SK-MEL-5 (cell line): ENCODE data around the gene SERPINC1. TPM values are rescaled to one million over a fixed set of nuclear protein-coding genes. Genes with fewer than 3 reads are reported as not detected.
"Not testable (repeated sequence)": the region's sequence is repeated elsewhere in the genome, so short reads cannot be mapped to it uniquely, and the experiment has no call there.

Experiments
- DNase-seq: peaks from one replicate; pipeline ENCODE4 v3.0.0-alpha.2; 2016; ENCODE audit warnings: low read depth, low spot score
- in situ Hi-C: cut with HindIII; loops from 2 replicates; pipeline ENCODE4 v1.10.0; 2016; ENCODE audit warnings: low sequenced_read_pairs, high pct_unique_total_duplicates, low pct_unique_long_range_greater_than_20kb
- polyA plus RNA-seq, 2 experiments: library from polyadenylated mRNA; depleted of rRNA; stranded (reverse); fragments of >200 nt; gene quantifications; 2 replicates each; pipeline ENCODE4 v1.2.3, GENCODE V29; 2015
- total RNA-seq: library from RNA; depleted of rRNA; stranded (reverse); fragments of >200 nt; shearing (Covaris generic); gene quantifications from 2 replicates; pipeline ENCODE4 v1.2.3, GENCODE V29; 2014; rRNA removed

The SERPINC1 gene
- total RNA-seq: not detected in 2 replicates
- not detected in 2 replicates for polyA plus RNA-seq (2015; cell fraction: cytosol; rRNA removed)
- not detected in 2 replicates for polyA plus RNA-seq (2015; cell fraction: nucleus; rRNA removed)

DNA sequence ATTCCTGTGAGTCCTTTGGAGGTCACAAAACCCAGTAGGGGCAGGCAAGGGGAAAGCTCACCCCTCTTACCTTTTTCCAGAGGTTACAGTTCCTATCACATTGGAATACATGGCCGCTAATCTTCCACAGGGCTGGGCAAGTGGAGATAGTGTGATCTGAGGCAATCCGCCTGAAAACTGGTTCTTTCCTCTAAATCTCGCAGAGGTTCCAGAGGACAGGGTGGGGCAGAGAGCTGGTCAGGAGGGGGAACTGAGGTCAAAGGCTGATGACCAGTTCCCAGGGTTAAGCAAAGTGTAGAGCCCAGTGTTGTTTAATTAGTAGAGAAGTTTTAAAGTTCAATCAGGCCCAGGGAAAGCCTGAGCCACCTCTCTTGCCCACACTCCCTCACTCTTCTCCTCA, at the start of gene SERPINC1:
TSS of gene SERPINC1 (minus strand) at position 179 of the 400 bp plus-strand sequence. CDS start at position 111, 68 bp downstream.
- DNase-seq: no peak
- in situ Hi-C loops: no loop called here

DNA sequence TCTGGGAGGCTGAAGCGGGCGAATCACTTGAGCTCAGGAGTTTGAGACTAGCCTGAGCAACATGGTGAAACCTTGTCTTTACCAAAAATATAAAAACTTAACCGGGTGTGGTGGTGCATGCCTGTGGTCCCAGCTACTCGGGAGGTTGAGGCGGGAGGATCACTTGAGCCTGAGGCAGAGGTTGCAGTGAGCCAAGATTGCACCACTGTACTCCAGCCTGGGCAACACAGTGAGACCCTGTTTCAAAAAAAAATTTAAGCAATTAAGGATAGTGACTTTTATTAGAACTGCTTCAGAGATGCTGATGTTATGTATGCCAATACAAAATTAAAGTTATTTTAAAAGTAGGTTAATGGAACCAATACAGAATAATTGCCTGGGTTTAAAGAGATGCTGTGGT, 48.8 kb upstream of the SERPINC1 start:
- DNase-seq, in situ Hi-C loops: not testable (repeated sequence)

DNA sequence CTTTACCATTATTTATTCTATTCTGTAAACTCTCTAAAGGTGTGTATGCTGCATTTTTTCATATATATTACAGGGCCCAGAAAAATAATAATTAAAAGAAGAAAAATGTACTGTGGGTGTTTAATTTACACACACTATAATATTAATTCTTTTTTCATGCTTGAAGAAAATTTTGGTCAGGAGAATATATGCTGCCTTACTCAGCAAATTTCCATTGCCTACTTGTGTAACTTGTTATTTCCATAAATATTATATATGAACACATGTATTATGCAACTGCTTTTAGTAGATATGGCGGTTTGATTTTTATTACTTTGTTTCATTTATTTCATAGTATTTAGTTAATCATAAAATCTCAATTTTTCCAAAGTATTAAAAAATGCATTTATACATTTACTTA, 46.4 kb upstream of the SERPINC1 start:
- no peak for DNase-seq
- in situ Hi-C loops: no loop called here

GRCh38 chr1:173960625-173961024, 43.5 kb upstream of the SERPINC1 start:
- peak; percentile 29 for DNase-seq
- in situ Hi-C loops: no loop called here

DNA sequence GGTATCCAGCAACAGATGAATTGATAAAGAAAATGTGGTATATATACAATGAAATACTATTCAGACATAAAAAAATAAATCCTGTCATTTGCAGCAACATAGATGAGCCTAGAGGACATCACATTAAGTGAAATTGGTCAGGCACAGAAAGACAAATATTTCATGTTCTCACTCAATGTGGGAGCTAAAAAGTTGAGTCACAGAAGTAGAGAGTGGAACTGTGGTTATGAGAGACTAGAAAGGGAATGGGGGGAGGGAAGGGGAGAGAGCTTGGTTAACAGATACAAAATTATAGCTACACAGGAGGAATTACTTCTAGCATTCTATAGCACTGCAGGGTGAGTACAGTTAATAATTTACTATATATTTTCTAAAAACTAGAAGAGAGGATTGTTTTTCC, 37.1 kb upstream of the SERPINC1 start:
- in situ Hi-C loops: no loop called here

GRCh38 chr1:173948594-173948993, 31.5 kb upstream of the SERPINC1 start:
- DNase-seq: no peak
- in situ Hi-C loops: no loop called here

More for the DNA sequence above, 37.1 kb upstream of the SERPINC1 start:
- DNase-seq: no peak

GRCh38 chr1:173946380-173946921, 29.3 kb upstream of the SERPINC1 start:
- DNase-seq: no peak
- in situ Hi-C loops: no loop called here

GRCh38 chr1:173937062-173937461, 19.9 kb upstream of the SERPINC1 start:
- in situ Hi-C loops: no loop called here
- no peak for DNase-seq

GRCh38 chr1:173934440-173934839, 17.3 kb upstream of the SERPINC1 start:
- in situ Hi-C loops: no loop called here
- DNase-seq: no peak

GRCh38 chr1:173930541-173930940, 13.4 kb upstream of the SERPINC1 start:
- in situ Hi-C loops, DNase-seq: not testable (repeated sequence)

DNA sequence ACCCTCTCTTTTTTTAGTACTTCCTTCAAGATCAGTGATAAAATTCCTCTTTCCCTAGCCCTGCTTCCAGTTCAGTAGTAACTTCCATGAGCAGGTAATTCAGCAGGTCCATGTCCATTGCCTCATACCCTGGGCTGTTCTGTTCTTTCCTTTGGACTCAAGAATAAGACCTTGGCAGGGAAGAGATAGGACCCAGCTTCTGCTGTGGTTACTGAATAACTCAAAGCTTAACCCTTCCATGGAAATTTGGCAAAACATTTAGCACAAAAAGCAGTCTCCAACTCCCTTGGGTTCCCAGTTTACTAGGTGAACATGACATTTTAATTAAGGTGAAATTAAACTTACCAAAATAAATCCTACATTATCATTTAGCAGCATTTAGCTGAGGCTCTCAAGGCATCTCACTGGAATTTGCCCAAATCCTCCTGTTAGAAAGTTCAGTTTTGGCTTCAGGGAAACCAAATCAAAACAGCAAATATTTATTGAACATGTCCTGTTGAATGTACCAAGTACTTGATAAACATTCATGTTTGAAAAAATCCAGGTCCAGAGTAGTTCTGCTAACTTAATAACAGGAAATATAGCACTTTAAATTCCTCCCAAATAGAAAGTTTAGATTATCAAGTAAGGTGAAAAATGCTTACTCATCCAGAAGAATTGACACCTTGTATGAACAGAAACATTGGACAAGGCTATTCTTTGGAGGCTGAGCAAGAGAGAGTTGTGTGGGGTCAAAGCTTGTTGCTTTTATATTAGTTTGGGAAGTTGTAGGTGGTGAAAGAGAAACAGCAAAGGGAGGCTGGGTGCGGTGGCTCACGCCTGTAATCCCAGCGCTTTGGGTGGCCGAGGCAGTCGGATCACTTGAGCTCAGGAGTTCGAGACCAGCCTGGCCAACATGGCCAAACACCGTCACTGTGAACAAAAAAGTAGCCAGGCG, 8.4 kb upstream of the SERPINC1 start:
- in situ Hi-C loops: no loop called here
- DNase-seq: no peak

DNA sequence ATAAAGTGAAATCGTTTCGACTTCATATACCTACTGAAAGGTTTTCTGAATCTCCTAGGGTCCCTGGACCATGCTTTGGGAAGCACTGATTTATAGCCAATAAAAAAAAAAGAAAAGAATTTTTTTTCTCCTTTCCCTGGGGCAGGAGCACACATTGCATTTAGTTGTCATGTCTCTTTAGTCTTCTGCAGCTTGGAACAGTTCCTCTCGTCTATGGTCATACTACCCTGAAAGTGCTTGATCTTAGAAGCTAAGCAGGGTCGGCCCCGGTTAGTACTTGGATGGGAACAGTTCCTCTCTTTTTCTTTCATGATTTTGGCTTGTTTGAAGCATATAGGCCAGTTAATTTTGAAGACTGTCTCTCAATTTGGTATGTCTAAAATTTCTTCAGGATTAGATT, 3.7 kb upstream of the SERPINC1 start:
- peak; percentile 41 for DNase-seq
- in situ Hi-C loops: no loop called here

GRCh38 chr1:173917635-173918493, 737 bp upstream of the SERPINC1 start:
- no peak for DNase-seq
- in situ Hi-C loops: no loop called here

DNA sequence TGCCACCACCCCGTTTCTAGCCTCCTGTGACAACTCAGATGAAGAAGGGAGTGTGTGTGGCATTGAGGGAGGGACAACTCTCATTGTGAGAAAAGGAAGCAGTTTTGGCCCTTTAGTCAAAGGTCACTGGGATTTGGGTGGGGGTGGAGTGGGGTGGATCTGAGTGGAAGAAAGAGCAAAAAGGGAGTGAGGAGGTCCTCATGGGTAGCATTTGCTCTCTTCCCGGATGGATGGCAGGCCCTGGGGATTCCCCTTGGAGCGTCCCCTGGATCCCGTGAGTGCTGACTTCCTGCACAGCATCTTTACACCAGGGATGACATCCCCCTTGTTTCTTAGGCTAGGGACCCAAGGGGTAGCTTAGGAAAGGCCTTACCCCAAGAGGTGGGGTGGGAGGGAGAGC, 460 bp downstream of the SERPINC1 start:
- DNase-seq: no peak
- in situ Hi-C loops: no loop called here

DNA sequence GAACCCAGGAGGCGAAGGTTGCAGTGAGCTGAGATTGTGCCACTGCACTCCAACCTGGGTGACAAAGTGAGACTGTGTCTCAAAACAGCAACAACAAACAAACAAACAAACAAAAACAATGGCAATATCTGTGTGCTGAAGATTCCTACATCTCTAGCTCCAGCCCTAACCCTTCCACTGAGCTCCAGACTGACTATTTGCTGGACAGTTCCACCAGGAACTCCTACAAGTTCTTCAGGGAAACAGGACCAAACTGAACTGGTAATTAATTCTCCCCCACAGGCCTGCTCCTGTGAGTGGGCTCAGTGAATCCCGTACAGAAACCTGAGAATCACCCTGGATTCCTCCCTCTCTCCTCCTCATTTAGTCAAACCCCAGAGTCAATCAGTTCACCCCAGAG, 1.5 kb downstream of the SERPINC1 start:
- no peak for DNase-seq

GRCh38 chr1:173914366-173914871, 2.7 kb downstream of the SERPINC1 start:
- in situ Hi-C loops: no loop called here

More for the DNA sequence above, 1.5 kb downstream of the SERPINC1 start:
- in situ Hi-C loops: no loop called here

GRCh38 chr1:173913111-173913510, 4.0 kb downstream of the SERPINC1 start:
- DNase-seq: no peak
- in situ Hi-C loops: no loop called here

More at GRCh38 chr1:173914366-173914871, 2.7 kb downstream of the SERPINC1 start:
- peak; percentile 82 for DNase-seq
